22Rv1 (cell line): ENCODE measurements around the gene GABBR2.

ENCODE experiments used
- ZFX ChIP-seq: fragments of 450-650 bp; IDR thresholded peaks from 2 replicates; pipeline ENCODE4 v1.6.1; 2017; ENCODE audit warnings: antibody characterized with exemption, borderline replicate concordance
- TF ChIP-seq, protein P1 (sequence below): fragments of 450-650 bp; IDR thresholded peaks from 2 replicates; pipeline ENCODE4 v1.5.1; 2017; ENCODE audit warnings: mild to moderate bottlenecking

DNA sequence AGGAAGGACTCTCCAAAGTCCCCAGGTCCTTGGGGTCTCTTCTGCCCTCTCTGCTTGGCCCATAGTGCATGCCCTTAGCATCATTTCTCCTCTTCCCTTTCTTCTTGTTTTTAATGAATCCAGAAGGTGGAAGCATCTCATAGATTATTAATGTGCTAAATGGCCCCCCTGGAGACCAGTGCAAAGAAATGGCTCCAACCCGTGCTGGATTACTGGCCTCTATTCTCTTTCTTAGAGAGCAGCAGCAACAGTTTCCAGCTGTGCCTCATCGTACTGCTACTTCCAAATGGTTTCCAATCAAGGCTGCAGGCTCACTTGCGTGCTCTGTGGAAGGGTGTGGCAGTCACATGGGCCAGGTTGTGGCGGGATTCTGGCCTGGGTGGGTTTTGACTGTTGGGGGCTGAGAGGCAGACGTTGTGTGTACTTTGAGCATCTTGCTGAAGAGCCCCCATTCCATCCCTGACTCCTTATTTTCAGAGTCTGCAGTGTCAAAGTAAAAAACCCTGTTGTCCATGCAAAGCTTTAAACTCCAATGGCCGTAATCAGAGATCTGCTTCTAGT, 139.7 kb downstream of the GABBR2 start:
- TF ChIP-seq, protein P1, sequence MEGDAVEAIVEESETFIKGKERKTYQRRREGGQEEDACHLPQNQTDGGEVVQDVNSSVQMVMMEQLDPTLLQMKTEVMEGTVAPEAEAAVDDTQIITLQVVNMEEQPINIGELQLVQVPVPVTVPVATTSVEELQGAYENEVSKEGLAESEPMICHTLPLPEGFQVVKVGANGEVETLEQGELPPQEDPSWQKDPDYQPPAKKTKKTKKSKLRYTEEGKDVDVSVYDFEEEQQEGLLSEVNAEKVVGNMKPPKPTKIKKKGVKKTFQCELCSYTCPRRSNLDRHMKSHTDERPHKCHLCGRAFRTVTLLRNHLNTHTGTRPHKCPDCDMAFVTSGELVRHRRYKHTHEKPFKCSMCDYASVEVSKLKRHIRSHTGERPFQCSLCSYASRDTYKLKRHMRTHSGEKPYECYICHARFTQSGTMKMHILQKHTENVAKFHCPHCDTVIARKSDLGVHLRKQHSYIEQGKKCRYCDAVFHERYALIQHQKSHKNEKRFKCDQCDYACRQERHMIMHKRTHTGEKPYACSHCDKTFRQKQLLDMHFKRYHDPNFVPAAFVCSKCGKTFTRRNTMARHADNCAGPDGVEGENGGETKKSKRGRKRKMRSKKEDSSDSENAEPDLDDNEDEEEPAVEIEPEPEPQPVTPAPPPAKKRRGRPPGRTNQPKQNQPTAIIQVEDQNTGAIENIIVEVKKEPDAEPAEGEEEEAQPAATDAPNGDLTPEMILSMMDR = no peak
- TF ChIP-seq ZFX = no peak
